ENCODE data around the gene PDE4A. TPM values are rescaled to one million over a fixed set of nuclear protein-coding genes. Genes with fewer than 3 reads are reported as not detected.

The PDE4A gene
- total and polyA plus RNA-seq, 2 of the 8 experiments (the other 6 are each of a cell fraction or from before 2014, with no cell fraction given): 2.0 to 4.4 TPM

GRCh38 chr19:10424011-10424637 lies 3.8 kb downstream of the PDE4A start (continued):
- TF ChIP-seq CREB1 (IDR thresholded peaks at IDR 0.05) (no peak), CHD1 (IDR thresholded peaks at IDR 0.05; ENCODE audit: low read depth, low read length) (no peak), E2F6 (IDR thresholded peaks at IDR 0.05) (no peak), KDM1A (IDR thresholded peaks at IDR 0.05; ENCODE audit: borderline replicate concordance, low read length) (peak; percentile 6; the same call in 1 of the 2 replicates), POU5F1 (IDR thresholded peaks at IDR 0.05; ENCODE audit: low read depth, low read length) (no peak), ATF3 (IDR thresholded peaks at IDR 0.05; ENCODE audit: insufficient read depth, low read depth, low read length) (0 out of 2 replicates have a peak, but pooled peaks have one; percentile 6), TAF7 (optimal IDR thresholded peaks at IDR 0.05; ENCODE audit: borderline replicate concordance, low read depth, low read length) (peak; percentile 29), SP1 (IDR thresholded peaks at IDR 0.05; ENCODE audit: low read depth, low read length) (no peak), HDAC2 (IDR thresholded peaks at IDR 0.05; ENCODE audit: borderline replicate concordance in 1 of 2, low read depth in 2 of 2, low read length in 2 of 2) (no peak), FOSL1 (IDR thresholded peaks at IDR 0.05; ENCODE audit: insufficient read depth, low read depth, low read length) (no peak)

Measured in H1 (cell line).